IMR-90 (cell line): ENCODE results near the gene UNK.

Experiments
- BHLHE40 ChIP-seq: fragments of 150-350 bp; IDR thresholded peaks from 2 replicates; pipeline ENCODE4 v1.6.1; 2016; ENCODE audit warnings: mild to moderate bottlenecking, low read depth, low read length
- CEBPB ChIP-seq: IDR thresholded peaks from 2 replicates; pipeline ENCODE4 v1.6.1; 2012; ENCODE audit warnings: low read depth, low read length, improper control_type of control experiment
- CHD1 ChIP-seq: IDR thresholded peaks from 2 replicates; pipeline ENCODE4 v1.6.1; 2012; ENCODE audit warnings: low read depth, low read length, improper control_type of control experiment
- CTCF ChIP-seq: conservative IDR thresholded peaks from 2 replicates; pipeline ENCODE4 v1.5.1; 2012; ENCODE audit warnings: mild to moderate bottlenecking, low read depth, low read length, improper control_type of control experiment
- MAFK ChIP-seq: IDR thresholded peaks from 2 replicates; pipeline ENCODE4 v1.6.1; 2012; ENCODE audit warnings: low read depth, low read length, improper control_type of control experiment
- MAZ ChIP-seq: IDR thresholded peaks from 2 replicates; pipeline ENCODE4 v1.6.1; 2012; ENCODE audit warnings: low read depth, mild to moderate bottlenecking, low read length, improper control_type of control experiment, moderate library complexity, borderline replicate concordance
- MXI1 ChIP-seq: IDR thresholded peaks from 2 replicates; pipeline ENCODE4 v1.6.1; 2012; ENCODE audit warnings: low read depth, mild to moderate bottlenecking, low read length, moderate library complexity, borderline replicate concordance
- POLR2A ChIP-seq: IDR thresholded peaks from 2 replicates; pipeline ENCODE4 v1.6.1; 2012; ENCODE audit warnings: mild to moderate bottlenecking, low read depth, low read length
- RAD21 ChIP-seq: IDR thresholded peaks from 2 replicates; pipeline ENCODE4 v1.6.1; 2012; ENCODE audit warnings: low read length, improper control_type of control experiment
- RCOR1 ChIP-seq: IDR thresholded peaks from 2 replicates; pipeline ENCODE4 v1.6.1; 2012; ENCODE audit warnings: mild to moderate bottlenecking, low read length, improper control_type of control experiment; ENCODE audit not compliant: insufficient replicate concordance
- RFX5 ChIP-seq: IDR thresholded peaks from 2 replicates; pipeline ENCODE4 v1.8.0; 2012; ENCODE audit warnings: low read depth, mild to moderate bottlenecking, low read length, moderate library complexity
- SMC3 ChIP-seq: fragments of 150-350 bp; IDR thresholded peaks from 2 replicates; pipeline ENCODE4 v1.6.1; 2016; ENCODE audit warnings: low read depth, mild to moderate bottlenecking, antibody characterized with exemption, low read length, moderate library complexity
- TF ChIP-seq, protein P1 (sequence below): fragments of 150-350 bp; IDR thresholded peaks from 2 replicates; pipeline ENCODE4 v1.6.1; 2017; ENCODE audit warnings: mild to moderate bottlenecking, antibody characterized with exemption, low read length, low read depth

DNA sequence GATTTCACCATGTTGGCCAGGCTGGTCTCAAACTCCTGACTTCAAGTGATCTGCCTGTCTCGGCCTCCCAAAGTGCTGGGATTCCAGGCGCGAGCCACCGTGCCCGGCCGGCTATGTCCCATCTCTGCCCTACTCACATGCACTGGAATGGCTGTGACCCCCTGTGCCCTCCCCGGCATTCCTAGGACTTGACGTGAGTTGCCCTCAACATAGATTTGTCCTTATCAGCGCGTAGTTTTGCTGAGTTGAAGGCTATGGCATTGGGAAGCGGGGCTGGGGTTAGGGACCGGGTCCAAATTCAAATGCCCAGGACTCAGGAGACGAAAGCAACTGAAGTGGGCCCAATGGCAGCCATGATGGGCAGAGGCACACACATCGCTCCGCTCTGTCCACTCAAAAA lies 53.8 kb downstream of the UNK start:
- TF ChIP-seq CTCF, result no peak
- no peak for TF ChIP-seq RCOR1
- TF ChIP-seq POLR2A, result no peak
- TF ChIP-seq CHD1, result no peak
- TF ChIP-seq, protein P1, sequence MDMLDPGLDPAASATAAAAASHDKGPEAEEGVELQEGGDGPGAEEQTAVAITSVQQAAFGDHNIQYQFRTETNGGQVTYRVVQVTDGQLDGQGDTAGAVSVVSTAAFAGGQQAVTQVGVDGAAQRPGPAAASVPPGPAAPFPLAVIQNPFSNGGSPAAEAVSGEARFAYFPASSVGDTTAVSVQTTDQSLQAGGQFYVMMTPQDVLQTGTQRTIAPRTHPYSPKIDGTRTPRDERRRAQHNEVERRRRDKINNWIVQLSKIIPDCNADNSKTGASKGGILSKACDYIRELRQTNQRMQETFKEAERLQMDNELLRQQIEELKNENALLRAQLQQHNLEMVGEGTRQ, result no peak
- TF ChIP-seq MXI1, result no peak
- no peak for TF ChIP-seq RFX5
- TF ChIP-seq RAD21, result no peak
- no peak for TF ChIP-seq SMC3
- TF ChIP-seq BHLHE40, result no peak
- TF ChIP-seq MAFK, result no peak
- no peak for TF ChIP-seq CEBPB
- no peak for TF ChIP-seq MAZ
